Measurements from ENCODE around the gene ELK4. TPM values are rescaled to one million over a fixed set of nuclear protein-coding genes. Genes with fewer than 3 reads are reported as not detected.
"Not testable (repeated sequence)": the region's sequence is repeated elsewhere in the genome, so short reads cannot be mapped to it uniquely, and the experiment has no call there.

Gene ELK4
- polyA plus RNA-seq, 1 donor: 26.8 TPM

- no peak for DNase-seq
Measured at GRCh38 chr1:205665201-205666045, 33.6 kb upstream of the ELK4 start.

GRCh38 chr1:205664399-205665017 lies 32.7 kb upstream of the ELK4 start:
- no peak for DNase-seq

- no peak for DNase-seq
Measured at GRCh38 chr1:205663286-205663936, 31.6 kb upstream of the ELK4 start.

GRCh38 chr1:205662791-205663190 lies 31.0 kb upstream of the ELK4 start:
- no peak for DNase-seq

GRCh38 chr1:205662135-205662738 lies 30.4 kb upstream of the ELK4 start:
- DNase-seq: no peak

- DNase-seq: no peak
Measured at GRCh38 chr1:205661429-205662134, 29.8 kb upstream of the ELK4 start.

- no peak for DNase-seq
Measured at GRCh38 chr1:205660361-205660760, 28.6 kb upstream of the ELK4 start.

- no peak for DNase-seq
Measured at GRCh38 chr1:205658943-205659581, 27.3 kb upstream of the ELK4 start.

GRCh38 chr1:205656236-205656635 lies 24.4 kb upstream of the ELK4 start:
- no peak for DNase-seq

GRCh38 chr1:205652984-205653383 lies 21.2 kb upstream of the ELK4 start:
- no peak for DNase-seq

GRCh38 chr1:205650241-205650640 lies 18.4 kb upstream of the ELK4 start:
- DNase-seq: no peak

- no peak for DNase-seq
Measured at GRCh38 chr1:205645519-205645918, 13.7 kb upstream of the ELK4 start.

- no peak for DNase-seq
Measured at GRCh38 chr1:205642679-205643307, 11.0 kb upstream of the ELK4 start.

- no peak for DNase-seq
Measured at GRCh38 chr1:205639567-205639966, 7.8 kb upstream of the ELK4 start.

- no peak for DNase-seq
Measured at GRCh38 chr1:205637854-205638468, 6.2 kb upstream of the ELK4 start.

- no peak for DNase-seq
Measured at GRCh38 chr1:205636732-205637131, 4.9 kb upstream of the ELK4 start.

GRCh38 chr1:205636138-205636530 lies 4.3 kb upstream of the ELK4 start:
- not testable (repeated sequence) for DNase-seq

- DNase-seq: no peak
Measured at GRCh38 chr1:205633421-205633976, 1.7 kb upstream of the ELK4 start.

- peak; percentile 51 for DNase-seq
Measured at GRCh38 chr1:205632669-205633169, 908 bp upstream of the ELK4 start.

All from left kidney (tissue), 2 donors.